ENCODE measurements around the gene CRISPLD2.
A peak's percentile ranks its signal among the peaks of the same experiment; 100 is the strongest.

CRISPLD2 gene

DNA sequence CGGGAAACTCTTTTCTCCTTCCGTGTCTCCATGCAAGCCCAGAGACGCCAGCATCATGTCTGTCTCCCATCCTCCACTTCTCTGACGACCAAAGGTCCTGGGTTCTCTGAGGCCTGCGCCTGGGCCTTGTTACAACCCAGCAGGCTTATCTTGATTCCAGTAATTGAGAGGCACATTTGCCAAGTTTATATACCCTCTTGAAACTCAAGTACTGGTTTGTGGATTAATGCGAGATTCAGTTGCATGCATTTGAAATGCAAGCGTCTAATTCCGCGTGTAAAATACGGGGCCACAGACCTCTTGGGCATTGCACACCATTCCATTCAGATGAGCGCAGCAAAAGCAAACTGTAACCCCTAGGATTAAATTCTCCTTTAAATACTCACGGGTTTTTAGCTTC lies 28.7 kb upstream of the CRISPLD2 start:
- ChIA-PET POLR2A (no interaction called here), CTCF (interaction anchor here (0.7 kb wide), 1 partner anchor 285 kb away, joined by 3 read pairs; no protein-coding TSS in a partner anchor)
- Histone ChIP-seq H3K27ac (ENCODE audit: extremely low read depth, low read depth, low read length) (no peak overlapping the region), H3K36me3 (ENCODE audit: control insufficient read depth in 2 of 2, insufficient read depth in 1 of 2, low read length in 2 of 2) (no peaks in the 10 kb centered on the region; a peak in 1 of 3 replicates), H3K9me3 (ENCODE audit: control insufficient read depth, insufficient read depth, low read depth, low read length) (no peaks in the 10 kb centered on the region), H3K4me3 (ENCODE audit: low read depth, low read length) (no peak overlapping the region), H3K4me1 (ENCODE audit: control insufficient read depth, insufficient read depth, low read length) (no peaks in the 10 kb centered on the region)
- TF ChIP-seq, protein P1, sequence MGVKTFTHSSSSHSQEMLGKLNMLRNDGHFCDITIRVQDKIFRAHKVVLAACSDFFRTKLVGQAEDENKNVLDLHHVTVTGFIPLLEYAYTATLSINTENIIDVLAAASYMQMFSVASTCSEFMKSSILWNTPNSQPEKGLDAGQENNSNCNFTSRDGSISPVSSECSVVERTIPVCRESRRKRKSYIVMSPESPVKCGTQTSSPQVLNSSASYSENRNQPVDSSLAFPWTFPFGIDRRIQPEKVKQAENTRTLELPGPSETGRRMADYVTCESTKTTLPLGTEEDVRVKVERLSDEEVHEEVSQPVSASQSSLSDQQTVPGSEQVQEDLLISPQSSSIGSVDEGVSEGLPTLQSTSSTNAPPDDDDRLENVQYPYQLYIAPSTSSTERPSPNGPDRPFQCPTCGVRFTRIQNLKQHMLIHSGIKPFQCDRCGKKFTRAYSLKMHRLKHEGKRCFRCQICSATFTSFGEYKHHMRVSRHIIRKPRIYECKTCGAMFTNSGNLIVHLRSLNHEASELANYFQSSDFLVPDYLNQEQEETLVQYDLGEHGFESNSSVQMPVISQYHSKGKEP (tag by site-specific recombination; IDR thresholded peaks at IDR 0.05), result peak; percentile 87
- TF ChIP-seq, protein P2, sequence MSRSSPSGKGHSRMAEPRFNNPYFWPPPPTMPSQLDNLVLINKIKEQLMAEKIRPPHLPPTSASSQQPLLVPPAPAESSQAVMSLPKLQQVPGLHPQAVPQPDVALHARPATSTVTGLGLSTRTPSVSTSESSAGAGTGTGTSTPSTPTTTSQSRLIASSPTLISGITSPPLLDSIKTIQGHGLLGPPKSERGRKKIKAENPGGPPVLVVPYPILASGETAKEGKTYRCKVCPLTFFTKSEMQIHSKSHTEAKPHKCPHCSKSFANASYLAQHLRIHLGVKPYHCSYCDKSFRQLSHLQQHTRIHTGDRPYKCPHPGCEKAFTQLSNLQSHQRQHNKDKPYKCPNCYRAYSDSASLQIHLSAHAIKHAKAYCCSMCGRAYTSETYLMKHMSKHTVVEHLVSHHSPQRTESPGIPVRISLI (tag by site-specific recombination; IDR thresholded peaks at IDR 0.05), result no peak

DNA sequence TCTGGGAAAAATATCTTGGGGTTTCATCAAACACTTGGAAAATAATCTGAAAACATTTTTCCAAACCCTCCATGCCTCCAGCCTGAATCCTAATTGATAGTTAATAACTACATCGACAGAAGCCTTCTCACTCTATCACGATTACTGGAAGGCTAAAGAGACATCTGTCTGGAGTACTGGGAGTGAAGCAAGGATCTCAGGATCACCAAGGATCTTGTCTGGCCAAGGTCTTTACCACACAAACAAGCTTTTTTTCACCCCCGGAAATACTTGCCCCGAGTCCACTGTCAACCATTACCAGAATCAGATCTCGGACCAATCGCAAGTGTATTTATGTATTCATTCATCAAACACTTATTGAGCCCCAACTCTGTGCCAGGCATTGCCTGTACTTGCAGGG lies 28.3 kb upstream of the CRISPLD2 start:
- no peaks in the 10 kb centered on the region for H3K9me3 ChIP-seq (ENCODE audit: control insufficient read depth, insufficient read depth, low read depth, low read length)
- H3K4me1 ChIP-seq (ENCODE audit: control insufficient read depth, insufficient read depth, low read length), result no peaks in the 10 kb centered on the region
- no peak overlapping the region for H3K4me3 ChIP-seq (ENCODE audit: low read depth, low read length)
- H3K36me3 ChIP-seq (ENCODE audit: control insufficient read depth in 2 of 2, insufficient read depth in 1 of 2, low read length in 2 of 2), result no peaks in the 10 kb centered on the region; a peak in 1 of 3 replicates
- H3K27ac ChIP-seq (ENCODE audit: extremely low read depth, low read depth, low read length), result no peak overlapping the region
- ChIA-PET CTCF (interaction anchor here (0.7 kb wide), 1 partner anchor 285 kb away, joined by 3 read pairs; no protein-coding TSS in a partner anchor), POLR2A (no interaction called here)
- TF ChIP-seq, protein P3, sequence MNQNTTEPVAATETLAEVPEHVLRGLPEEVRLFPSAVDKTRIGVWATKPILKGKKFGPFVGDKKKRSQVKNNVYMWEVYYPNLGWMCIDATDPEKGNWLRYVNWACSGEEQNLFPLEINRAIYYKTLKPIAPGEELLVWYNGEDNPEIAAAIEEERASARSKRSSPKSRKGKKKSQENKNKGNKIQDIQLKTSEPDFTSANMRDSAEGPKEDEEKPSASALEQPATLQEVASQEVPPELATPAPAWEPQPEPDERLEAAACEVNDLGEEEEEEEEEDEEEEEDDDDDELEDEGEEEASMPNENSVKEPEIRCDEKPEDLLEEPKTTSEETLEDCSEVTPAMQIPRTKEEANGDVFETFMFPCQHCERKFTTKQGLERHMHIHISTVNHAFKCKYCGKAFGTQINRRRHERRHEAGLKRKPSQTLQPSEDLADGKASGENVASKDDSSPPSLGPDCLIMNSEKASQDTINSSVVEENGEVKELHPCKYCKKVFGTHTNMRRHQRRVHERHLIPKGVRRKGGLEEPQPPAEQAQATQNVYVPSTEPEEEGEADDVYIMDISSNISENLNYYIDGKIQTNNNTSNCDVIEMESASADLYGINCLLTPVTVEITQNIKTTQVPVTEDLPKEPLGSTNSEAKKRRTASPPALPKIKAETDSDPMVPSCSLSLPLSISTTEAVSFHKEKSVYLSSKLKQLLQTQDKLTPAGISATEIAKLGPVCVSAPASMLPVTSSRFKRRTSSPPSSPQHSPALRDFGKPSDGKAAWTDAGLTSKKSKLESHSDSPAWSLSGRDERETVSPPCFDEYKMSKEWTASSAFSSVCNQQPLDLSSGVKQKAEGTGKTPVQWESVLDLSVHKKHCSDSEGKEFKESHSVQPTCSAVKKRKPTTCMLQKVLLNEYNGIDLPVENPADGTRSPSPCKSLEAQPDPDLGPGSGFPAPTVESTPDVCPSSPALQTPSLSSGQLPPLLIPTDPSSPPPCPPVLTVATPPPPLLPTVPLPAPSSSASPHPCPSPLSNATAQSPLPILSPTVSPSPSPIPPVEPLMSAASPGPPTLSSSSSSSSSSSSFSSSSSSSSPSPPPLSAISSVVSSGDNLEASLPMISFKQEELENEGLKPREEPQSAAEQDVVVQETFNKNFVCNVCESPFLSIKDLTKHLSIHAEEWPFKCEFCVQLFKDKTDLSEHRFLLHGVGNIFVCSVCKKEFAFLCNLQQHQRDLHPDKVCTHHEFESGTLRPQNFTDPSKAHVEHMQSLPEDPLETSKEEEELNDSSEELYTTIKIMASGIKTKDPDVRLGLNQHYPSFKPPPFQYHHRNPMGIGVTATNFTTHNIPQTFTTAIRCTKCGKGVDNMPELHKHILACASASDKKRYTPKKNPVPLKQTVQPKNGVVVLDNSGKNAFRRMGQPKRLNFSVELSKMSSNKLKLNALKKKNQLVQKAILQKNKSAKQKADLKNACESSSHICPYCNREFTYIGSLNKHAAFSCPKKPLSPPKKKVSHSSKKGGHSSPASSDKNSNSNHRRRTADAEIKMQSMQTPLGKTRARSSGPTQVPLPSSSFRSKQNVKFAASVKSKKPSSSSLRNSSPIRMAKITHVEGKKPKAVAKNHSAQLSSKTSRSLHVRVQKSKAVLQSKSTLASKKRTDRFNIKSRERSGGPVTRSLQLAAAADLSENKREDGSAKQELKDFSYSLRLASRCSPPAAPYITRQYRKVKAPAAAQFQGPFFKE (tag by site-specific recombination; IDR thresholded peaks at IDR 0.05; ENCODE audit: borderline replicate concordance), result no peak
- TF ChIP-seq ZNF561 (tag by site-specific recombination; IDR thresholded peaks at IDR 0.05; ENCODE audit: borderline replicate concordance), result no peak

DNA sequence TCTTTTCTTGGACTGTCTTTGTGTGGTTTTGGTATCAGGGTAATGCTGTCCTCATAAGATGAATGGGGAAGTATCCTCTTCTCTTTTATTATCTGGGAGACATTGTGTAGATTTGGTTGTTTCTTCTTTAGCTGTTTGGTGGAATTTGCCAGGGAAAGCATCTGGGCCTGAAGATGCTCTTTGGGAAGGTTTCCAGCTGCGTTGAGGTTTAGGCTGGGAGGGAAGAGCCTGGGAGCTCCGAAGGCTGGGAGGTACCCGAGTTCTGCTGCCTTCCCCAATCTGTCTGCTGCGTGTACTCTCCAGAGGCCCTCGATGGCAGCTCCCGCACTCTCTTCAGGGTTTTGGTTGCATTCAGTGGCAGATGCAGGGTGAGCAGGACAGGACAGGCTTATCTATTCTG lies 25.6 kb upstream of the CRISPLD2 start:
- Histone ChIP-seq H3K27ac (ENCODE audit: extremely low read depth, low read depth, low read length) (no peak overlapping the region), H3K4me1 (ENCODE audit: control insufficient read depth, insufficient read depth, low read length) (no peaks in the 10 kb centered on the region), H3K36me3 (ENCODE audit: control insufficient read depth in 2 of 2, insufficient read depth in 1 of 2, low read length in 2 of 2) (no peaks in the 10 kb centered on the region), H3K9me3 (ENCODE audit: control insufficient read depth, insufficient read depth, low read depth, low read length) (no peaks in the 10 kb centered on the region), H3K4me3 (ENCODE audit: low read depth, low read length) (no peak overlapping the region)
- POLR2A ChIA-PET, result no interaction called here
- CTCF ChIA-PET, result no interaction called here
- TF ChIP-seq, protein P4, sequence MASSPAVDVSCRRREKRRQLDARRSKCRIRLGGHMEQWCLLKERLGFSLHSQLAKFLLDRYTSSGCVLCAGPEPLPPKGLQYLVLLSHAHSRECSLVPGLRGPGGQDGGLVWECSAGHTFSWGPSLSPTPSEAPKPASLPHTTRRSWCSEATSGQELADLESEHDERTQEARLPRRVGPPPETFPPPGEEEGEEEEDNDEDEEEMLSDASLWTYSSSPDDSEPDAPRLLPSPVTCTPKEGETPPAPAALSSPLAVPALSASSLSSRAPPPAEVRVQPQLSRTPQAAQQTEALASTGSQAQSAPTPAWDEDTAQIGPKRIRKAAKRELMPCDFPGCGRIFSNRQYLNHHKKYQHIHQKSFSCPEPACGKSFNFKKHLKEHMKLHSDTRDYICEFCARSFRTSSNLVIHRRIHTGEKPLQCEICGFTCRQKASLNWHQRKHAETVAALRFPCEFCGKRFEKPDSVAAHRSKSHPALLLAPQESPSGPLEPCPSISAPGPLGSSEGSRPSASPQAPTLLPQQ (tag by site-specific recombination; IDR thresholded peaks at IDR 0.05), result no peak
- TF ChIP-seq ZNF239 (tag by site-specific recombination; IDR thresholded peaks at IDR 0.05) (no peak), KLF1 (tag by site-specific recombination; IDR thresholded peaks at IDR 0.05) (no peak), ZNF677 (tag by site-specific recombination; IDR thresholded peaks at IDR 0.05) (no peak), SCRT1 (tag by site-specific recombination; IDR thresholded peaks at IDR 0.05; ENCODE audit: borderline replicate concordance) (no peak), ZNF521 (tag by site-specific recombination; IDR thresholded peaks at IDR 0.05) (no peak), ZSCAN30 (tag by site-specific recombination; IDR thresholded peaks at IDR 0.05) (no peak), MYNN (tag by site-specific recombination; IDR thresholded peaks at IDR 0.05; ENCODE audit: borderline replicate concordance) (no peak), ZNF624 (tag by site-specific recombination; IDR thresholded peaks at IDR 0.05) (no peak), ZNF768 (tag by site-specific recombination; IDR thresholded peaks at IDR 0.05) (no peak), ZBTB7A (tag by site-specific recombination; IDR thresholded peaks at IDR 0.05; ENCODE audit: low read depth) (no peak), KLF8 (tag by site-specific recombination; IDR thresholded peaks at IDR 0.05) (no peak), ZNF560 (tag by site-specific recombination; IDR thresholded peaks at IDR 0.05; ENCODE audit: borderline replicate concordance) (no peak)
- TF ChIP-seq, protein P5, sequence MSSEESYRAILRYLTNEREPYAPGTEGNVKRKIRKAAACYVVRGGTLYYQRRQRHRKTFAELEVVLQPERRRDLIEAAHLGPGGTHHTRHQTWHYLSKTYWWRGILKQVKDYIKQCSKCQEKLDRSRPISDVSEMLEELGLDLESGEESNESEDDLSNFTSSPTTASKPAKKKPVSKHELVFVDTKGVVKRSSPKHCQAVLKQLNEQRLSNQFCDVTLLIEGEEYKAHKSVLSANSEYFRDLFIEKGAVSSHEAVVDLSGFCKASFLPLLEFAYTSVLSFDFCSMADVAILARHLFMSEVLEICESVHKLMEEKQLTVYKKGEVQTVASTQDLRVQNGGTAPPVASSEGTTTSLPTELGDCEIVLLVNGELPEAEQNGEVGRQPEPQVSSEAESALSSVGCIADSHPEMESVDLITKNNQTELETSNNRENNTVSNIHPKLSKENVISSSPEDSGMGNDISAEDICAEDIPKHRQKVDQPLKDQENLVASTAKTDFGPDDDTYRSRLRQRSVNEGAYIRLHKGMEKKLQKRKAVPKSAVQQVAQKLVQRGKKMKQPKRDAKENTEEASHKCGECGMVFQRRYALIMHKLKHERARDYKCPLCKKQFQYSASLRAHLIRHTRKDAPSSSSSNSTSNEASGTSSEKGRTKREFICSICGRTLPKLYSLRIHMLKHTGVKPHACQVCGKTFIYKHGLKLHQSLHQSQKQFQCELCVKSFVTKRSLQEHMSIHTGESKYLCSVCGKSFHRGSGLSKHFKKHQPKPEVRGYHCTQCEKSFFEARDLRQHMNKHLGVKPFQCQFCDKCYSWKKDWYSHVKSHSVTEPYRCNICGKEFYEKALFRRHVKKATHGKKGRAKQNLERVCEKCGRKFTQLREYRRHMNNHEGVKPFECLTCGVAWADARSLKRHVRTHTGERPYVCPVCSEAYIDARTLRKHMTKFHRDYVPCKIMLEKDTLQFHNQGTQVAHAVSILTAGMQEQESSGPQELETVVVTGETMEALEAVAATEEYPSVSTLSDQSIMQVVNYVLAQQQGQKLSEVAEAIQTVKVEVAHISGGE (tag by site-specific recombination; conservative IDR thresholded peaks at IDR 0.05; ENCODE audit: low read depth), result no peak

Data from HEK293 (cell line).